Gastrocnemius medialis (tissue), 4 donors: Measurements from ENCODE around the gene AGGF1.

Source experiments
- POLR2A ChIP-seq, 2 donors: fragments of 450-650 bp; IDR thresholded peaks; one replicate each; pipeline ENCODE4 v1.6.1; 2017; ENCODE audit warnings: antibody characterized with exemption in 2 of 2, mild to moderate bottlenecking in 2 of 2, moderate library complexity in 2 of 2
- TF ChIP-seq, protein P1 (sequence below), 5 experiments: fragments of 450-650 bp in 3 of 5; fragments of 200-600 bp in 2 of 5; sonication (generic) in 2 of 5; IDR thresholded peaks in 4 of 5; conservative IDR thresholded peaks in 1 of 5; 1 replicate in 4 of 5; 2 replicates in 1 of 5; pipeline ENCODE4 v1.5.1; 2016 to 2019; ENCODE audit warnings: antibody characterized with exemption in 5 of 5, mild to moderate bottlenecking in 3 of 5, moderate library complexity in 3 of 5

DNA sequence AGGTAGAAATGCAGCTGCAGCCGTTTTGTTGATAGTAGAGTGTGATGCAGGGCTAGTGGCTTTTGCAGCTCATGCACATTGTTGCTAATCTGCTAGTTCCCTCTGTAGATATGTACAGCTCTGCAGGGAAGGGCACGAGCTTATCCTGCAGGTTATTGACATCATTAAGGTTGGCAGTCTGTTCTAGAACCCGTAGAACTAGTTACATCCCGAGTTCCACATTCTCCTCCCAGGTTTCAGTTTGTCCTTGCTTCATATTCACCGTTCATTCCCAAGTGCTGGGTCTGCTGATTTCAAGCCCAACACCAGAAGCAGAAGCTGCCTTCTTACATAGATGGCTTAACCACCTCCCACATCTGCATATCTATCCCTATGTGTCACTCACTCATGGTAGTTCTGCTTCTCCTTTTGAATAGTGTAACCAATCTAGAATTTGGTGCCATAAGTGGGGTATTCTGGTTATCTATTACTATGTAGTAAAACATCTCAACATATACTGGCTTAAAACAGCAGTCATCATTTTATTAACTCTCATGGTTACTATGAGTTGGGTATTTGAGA, 39.2 kb upstream of the AGGF1 start:
- no peak for TF ChIP-seq POLR2A (IDR thresholded peaks at IDR 0.05)
- TF ChIP-seq, protein P1, sequence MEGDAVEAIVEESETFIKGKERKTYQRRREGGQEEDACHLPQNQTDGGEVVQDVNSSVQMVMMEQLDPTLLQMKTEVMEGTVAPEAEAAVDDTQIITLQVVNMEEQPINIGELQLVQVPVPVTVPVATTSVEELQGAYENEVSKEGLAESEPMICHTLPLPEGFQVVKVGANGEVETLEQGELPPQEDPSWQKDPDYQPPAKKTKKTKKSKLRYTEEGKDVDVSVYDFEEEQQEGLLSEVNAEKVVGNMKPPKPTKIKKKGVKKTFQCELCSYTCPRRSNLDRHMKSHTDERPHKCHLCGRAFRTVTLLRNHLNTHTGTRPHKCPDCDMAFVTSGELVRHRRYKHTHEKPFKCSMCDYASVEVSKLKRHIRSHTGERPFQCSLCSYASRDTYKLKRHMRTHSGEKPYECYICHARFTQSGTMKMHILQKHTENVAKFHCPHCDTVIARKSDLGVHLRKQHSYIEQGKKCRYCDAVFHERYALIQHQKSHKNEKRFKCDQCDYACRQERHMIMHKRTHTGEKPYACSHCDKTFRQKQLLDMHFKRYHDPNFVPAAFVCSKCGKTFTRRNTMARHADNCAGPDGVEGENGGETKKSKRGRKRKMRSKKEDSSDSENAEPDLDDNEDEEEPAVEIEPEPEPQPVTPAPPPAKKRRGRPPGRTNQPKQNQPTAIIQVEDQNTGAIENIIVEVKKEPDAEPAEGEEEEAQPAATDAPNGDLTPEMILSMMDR (IDR thresholded peaks at IDR 0.05 in 4 of 5, conservative IDR thresholded peaks at IDR 0.05 in 1 of 5), result no peak
